Activated T-helper 1 cell treated with Interleukin-2 at 50 U/mL for 16 hours (primary cell): ENCODE data around the gene MCRIP1.

Experiments
- DNase-seq: peaks from one replicate; pipeline ENCODE4 v3.0.0-alpha.2; 2020; ENCODE audit warnings: low read depth

Gene MCRIP1

GRCh38 chr17:81819708-81820107 lies 13.4 kb downstream of the MCRIP1 start:
- DNase-seq = no peak

- DNase-seq = no peak
These were observed 15.3 kb downstream of the MCRIP1 start for GRCh38 chr17:81817758-81818147.

- DNase-seq = no peak
These were observed 17.5 kb downstream of the MCRIP1 start for GRCh38 chr17:81815646-81815986.

- no peak for DNase-seq
These were observed 18.1 kb downstream of the MCRIP1 start for GRCh38 chr17:81814748-81815645.

GRCh38 chr17:81813861-81814683 lies 19.0 kb downstream of the MCRIP1 start:
- DNase-seq = no peak

DNA sequence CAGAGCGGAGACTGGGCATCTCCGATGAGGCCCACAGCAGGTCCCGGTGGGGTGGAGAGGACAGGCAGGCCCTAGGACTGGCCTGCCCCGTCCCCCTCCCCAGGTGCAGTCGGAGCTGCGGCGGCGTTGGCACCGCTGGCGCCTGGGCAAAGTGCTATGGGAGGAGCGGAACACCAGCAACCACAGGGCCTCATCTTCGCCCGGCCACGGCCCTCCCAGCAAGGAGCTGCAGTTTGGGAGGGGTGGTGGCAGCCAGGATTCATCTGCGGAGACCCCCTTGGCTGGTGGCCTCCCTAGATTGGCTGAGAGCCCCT lies 19.8 kb downstream of the MCRIP1 start:
- DNase-seq = no peak

DNA sequence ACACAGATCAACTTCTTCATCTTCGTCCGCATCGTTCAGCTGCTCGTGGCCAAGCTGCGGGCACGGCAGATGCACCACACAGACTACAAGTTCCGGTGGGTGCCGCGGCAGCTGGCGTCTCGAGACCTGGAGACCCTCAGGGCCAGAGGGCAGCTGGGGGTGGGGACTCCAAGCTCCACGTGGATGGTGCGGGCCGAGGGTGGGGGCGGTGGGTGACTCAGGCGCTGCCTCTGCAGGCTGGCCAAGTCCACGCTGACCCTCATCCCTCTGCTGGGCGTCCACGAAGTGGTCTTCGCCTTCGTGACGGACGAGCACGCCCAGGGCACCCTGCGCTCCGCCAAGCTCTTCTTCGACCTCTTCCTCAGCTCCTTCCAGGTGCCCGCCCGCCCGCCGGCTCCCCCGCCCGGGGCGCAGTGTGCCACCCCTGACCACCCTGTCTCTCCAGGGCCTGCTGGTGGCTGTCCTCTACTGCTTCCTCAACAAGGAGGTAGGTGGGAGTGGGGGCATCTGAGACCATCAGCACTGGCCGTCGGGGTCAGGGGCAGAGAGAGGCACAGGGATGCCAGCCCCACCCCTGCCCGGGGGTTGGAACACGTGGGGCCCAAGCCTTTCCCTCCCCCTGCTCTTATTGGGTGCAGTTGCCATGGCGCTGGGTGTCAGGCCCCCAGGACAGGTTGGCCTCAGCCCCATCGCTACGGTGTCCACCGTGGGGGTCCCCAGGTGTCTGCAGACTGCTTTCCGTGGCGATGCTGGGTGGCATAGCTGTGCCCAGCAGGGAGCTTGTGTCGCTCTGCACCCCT lies 20.3 kb downstream of the MCRIP1 start:
- DNase-seq = no peak

DNA sequence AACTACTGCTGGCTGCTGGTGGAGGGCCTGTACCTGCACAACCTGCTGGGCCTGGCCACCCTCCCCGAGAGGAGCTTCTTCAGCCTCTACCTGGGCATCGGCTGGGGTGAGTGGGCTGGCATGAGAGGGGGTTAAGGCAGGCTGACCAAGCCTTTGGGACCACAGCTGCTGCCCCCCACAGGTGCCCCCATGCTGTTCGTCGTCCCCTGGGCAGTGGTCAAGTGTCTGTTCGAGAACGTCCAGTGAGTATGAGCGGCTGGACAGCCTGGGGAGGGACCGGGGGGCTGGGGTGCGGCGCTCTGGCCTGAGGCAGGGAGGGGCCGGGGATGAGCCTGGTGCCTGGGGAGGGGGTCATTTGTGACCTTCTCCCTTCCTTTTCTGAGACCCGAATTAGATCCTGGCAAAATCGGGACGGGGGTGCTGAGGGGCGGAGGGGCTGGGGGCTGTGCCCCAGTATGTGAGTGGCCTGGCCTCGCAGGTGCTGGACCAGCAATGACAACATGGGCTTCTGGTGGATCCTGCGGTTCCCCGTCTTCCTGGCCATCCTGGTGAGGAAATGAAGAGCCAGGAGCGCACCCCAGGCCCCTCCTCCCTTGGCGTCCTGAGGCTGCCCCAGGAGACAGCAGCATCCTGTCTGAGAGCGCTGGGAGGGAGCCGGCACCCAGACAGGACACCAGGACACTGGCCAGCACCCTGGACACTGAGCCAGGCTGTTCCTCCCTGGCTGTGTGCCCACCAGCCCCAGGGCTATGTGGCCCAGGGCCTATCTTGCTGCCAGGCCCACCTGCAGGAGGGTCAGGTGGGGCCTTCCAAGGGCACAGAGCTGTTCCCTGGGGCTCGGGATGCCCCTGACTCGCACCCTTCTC lies 21.2 kb downstream of the MCRIP1 start:
- DNase-seq = no peak

DNA sequence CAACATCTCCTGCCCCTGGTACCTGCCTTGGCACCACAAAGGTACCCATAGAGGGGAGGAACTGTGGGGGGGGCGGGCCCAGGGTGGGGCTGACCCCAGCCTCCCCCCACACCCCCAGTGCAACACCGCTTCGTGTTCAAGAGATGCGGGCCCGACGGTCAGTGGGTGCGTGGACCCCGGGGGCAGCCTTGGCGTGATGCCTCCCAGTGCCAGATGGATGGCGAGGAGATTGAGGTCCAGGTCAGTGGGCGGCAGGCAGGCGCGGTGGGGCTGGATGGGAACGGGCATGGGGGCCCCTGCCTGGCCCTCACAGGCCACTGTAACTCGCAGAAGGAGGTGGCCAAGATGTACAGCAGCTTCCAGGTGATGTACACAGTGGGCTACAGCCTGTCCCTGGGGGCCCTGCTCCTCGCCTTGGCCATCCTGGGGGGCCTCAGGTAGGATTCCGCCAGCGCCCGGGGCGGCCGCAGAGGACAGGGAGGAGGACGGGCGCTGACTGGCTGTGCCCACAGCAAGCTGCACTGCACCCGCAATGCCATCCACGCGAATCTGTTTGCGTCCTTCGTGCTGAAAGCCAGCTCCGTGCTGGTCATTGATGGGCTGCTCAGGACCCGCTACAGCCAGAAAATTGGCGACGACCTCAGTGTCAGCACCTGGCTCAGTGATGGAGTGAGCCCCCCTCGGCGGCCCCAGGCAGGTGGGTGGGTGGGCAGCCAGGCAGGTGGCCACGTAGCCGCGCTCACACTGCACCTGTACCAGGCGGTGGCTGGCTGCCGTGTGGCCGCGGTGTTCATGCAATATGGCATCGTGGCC lies 22.0 kb downstream of the MCRIP1 start:
- no peak for DNase-seq

DNA sequence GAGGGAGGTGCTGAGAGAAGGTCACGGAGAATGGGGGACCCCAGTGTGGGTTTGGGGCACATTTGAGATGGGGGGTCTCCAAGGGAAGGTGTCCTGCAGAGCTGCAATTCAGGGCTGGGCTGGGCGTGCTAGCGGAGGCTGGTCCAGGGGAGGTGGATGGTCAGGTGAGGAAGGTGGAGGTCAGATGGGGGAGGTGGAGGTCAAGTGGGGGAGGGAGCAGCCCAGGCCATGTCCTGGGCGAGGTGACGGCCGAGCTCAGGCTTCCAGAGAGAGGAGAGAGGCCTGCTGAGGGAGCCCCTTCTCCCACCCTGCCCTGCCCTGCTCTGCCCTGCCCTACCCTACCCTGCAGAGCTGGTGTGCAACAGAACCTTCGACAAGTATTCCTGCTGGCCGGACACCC lies 22.6 kb downstream of the MCRIP1 start:
- no peak for DNase-seq

DNA sequence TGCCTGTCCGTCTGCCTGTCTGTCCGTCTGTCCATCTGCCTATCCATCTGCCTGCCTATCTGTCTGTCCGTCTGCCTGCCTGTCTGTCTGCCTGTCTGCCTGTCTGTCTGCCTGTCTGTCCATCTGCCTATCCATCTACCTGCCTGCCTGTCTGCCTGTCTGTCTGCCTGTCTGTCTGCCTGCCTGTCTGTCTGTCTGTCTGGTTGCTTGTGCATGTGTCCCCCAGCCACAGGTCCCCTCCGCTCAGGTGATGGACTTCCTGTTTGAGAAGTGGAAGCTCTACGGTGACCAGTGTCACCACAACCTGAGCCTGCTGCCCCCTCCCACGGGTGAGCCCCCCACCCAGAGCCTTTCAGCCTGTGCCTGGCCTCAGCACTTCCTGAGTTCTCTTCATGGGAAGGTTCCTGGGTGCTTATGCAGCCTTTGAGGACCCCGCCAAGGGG lies 23.5 kb downstream of the MCRIP1 start:
- DNase-seq = no peak

GRCh38 chr17:81808778-81809555 lies 24.1 kb downstream of the MCRIP1 start:
- DNase-seq = no peak

DNA sequence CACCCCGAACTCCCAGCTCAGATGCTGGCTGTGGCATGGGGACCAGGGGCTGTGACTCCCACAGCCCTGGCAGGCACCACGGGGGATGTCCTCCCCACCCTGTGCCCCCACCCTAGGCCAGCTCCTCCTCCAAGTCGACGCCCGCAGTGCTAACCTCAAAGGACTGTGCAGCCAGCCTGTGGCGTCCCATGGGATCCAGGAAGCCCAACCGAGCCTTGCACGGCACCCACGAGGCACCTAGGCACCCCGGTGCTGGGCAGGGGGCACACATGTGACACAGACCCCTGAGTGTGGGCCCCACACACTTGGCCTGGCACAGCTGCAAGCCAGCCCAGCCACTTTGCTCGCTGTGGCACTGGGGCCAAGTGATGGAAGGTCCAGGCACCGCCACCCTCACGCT lies 25.3 kb downstream of the MCRIP1 start:
- no peak for DNase-seq

- no peak for DNase-seq
These were observed 25.8 kb downstream of the MCRIP1 start for GRCh38 chr17:81807210-81807719.

GRCh38 chr17:81806461-81807209 lies 26.5 kb downstream of the MCRIP1 start:
- no peak for DNase-seq

GRCh38 chr17:81805707-81806460 lies 27.2 kb downstream of the MCRIP1 start:
- no peak for DNase-seq

- no peak for DNase-seq
These were observed 28.3 kb downstream of the MCRIP1 start for GRCh38 chr17:81804559-81805399.
